BE2C (cell line): ENCODE results near the gene C19orf85.
"Not testable (repeated sequence)": the region's sequence is repeated elsewhere in the genome, so short reads cannot be mapped to it uniquely, and the experiment has no call there.

Experiments used
- DNase-seq: peaks from one replicate; pipeline ENCODE4 v3.0.0-alpha.2; 2020
- H3K27me3 ChIP-seq: fragments of 250-450 bp; sonication (Bioruptor Pico); 2 replicates; pipeline ENCODE4 v1.5.1; 2020; ENCODE audit warnings: mild to moderate bottlenecking
- H3K36me3 ChIP-seq: fragments of 250-450 bp; sonication (Bioruptor Pico); 2 replicates; pipeline ENCODE4 v1.5.1; 2020; ENCODE audit warnings: mild to moderate bottlenecking
- H3K4me1 ChIP-seq: fragments of 250-450 bp; sonication (Bioruptor Pico); 2 replicates; pipeline ENCODE4 v1.5.1; 2020
- H3K4me3 ChIP-seq: 2 replicates; pipeline ENCODE4 v1.5.1; 2011; ENCODE audit warnings: low read depth, low read length
- H3K9me3 ChIP-seq: fragments of 250-450 bp; sonication (Bioruptor Pico); 2 replicates; pipeline ENCODE4 v1.5.1; 2020
- TF ChIP-seq, protein P1 (sequence below): IDR thresholded peaks from 2 replicates; pipeline ENCODE4 v1.5.1; 2012; ENCODE audit warnings: mild to moderate bottlenecking, low read depth, low read length

C19orf85 gene

DNA sequence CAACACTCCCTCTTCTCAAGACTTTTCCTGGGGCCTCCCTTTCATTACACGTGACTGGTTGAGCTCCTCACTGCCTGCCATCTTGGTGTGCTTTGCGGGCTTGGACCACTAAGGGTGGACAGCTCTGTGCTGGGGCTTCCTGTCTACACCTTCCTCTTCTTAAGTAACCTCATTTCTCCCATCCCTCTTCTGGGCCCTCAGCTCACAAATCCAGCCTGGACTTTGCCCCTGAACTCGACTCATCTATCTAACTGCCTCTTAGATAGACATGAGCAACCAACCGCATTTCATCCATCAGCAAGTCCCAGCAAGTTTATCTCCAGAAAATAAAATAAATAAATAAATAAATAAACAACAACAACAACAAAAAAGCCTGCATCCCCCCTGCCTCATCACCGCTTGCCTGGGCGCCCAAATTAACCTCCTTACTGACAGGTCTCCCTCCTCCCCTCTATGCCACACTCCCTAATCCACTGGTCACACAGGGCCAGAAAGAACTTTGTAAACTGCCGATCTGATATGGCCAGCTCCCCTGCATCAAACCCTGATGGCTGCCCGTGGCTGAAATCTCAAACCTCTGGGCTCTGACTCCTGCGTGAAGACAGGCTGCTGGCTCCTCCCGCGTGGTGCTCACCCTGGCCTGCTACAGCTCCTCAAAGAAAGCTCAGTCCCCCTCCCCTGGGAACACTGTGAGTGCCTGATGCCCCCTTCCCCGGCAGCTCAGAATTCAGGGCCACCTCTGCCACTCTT is 10.9 kb downstream of the C19orf85 start:
- TF ChIP-seq, protein P1, sequence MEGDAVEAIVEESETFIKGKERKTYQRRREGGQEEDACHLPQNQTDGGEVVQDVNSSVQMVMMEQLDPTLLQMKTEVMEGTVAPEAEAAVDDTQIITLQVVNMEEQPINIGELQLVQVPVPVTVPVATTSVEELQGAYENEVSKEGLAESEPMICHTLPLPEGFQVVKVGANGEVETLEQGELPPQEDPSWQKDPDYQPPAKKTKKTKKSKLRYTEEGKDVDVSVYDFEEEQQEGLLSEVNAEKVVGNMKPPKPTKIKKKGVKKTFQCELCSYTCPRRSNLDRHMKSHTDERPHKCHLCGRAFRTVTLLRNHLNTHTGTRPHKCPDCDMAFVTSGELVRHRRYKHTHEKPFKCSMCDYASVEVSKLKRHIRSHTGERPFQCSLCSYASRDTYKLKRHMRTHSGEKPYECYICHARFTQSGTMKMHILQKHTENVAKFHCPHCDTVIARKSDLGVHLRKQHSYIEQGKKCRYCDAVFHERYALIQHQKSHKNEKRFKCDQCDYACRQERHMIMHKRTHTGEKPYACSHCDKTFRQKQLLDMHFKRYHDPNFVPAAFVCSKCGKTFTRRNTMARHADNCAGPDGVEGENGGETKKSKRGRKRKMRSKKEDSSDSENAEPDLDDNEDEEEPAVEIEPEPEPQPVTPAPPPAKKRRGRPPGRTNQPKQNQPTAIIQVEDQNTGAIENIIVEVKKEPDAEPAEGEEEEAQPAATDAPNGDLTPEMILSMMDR, result no peak
- no peak for DNase-seq
- H3K27me3 ChIP-seq, result peaks cover 19% of the 10 kb centered on the region
- no peaks in the 10 kb centered on the region for H3K9me3 ChIP-seq
- H3K4me1 ChIP-seq, result no peaks in the 10 kb centered on the region
- H3K36me3 ChIP-seq, result peaks cover 3% of the 10 kb centered on the region; the same call in 1 of the 2 replicates
- H3K4me3 ChIP-seq, result no peak overlapping the region

DNA sequence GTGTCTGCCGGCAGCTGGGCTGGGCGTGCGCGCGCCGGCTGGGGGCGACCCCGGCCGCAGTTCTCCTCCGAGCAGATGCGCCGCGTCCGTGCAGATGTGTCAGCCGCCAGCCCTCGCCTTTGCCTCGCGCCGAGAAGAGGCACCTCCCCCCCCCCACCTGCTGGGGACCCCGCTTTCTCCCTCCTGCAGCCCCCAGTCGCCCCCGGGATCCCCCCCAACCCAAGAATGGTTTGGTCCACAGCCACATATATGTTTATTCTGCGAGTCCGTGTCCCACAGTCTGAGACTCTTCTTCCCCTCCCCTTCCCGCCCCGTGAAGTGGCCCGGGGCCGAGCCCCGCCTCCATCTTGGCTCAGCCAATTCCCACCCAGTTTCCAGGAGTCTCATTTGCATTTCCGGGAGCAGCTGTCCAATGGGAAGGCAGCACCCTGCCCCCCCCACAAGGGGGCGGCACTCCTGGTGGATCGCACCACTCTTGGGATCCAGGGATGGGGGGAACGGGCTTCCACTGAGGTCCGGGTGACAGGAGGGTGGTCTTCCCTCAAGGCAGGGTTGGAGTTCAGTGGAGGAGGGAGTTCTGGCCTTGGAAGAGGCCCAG is 11.7 kb downstream of the C19orf85 start:
- TF ChIP-seq, protein P1, result no peak
- peak overlapping the region; percentile 59 for H3K4me3 ChIP-seq
- H3K27me3 ChIP-seq, result peaks cover 19% of the 10 kb centered on the region
- H3K9me3 ChIP-seq, result no peaks in the 10 kb centered on the region
- H3K36me3 ChIP-seq, result peaks cover 3% of the 10 kb centered on the region; the same call in 1 of the 2 replicates
- peak; percentile 97 for DNase-seq
- no peaks in the 10 kb centered on the region for H3K4me1 ChIP-seq

DNA sequence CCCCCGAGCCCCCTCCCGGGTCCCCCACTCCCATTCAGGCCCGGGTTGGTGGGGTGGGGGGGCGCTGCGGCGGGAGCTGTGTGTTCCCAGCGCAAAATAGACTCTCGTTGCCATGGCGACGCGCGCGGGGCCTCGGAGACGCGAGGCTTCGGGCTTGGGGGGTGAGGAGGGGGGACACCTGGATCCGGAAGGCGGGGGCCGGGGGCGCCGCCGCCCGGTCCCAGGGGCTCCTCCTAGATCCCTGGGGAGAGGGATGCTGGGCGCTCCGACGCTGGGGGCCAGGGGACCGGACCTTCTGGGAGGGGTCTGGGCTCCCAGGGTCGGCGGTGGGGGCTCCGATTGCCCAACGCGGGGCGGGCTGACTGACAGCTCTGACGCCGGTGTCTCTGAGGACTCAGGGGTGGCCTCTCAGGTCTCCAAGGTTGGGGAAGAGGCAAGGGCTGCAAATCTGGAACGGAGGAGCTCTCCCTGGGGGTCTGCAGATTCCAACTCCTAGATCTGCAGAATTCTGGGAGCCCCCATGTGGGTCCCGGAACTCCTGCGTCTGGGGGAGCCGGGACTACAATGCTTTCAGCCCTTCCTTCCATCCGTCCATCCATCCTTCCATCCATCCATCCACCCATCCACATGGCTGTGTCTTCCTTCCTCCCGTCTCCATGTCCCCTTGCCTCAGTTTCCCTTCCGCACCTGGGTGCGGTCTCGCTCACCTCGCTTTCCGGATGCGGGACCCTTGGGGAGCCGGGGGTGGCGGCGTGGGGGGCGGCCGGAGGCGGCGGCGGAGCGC is 12.4 kb downstream of the C19orf85 start:
- DNase-seq, result no peak
- Histone ChIP-seq H3K4me1 (no peaks in the 10 kb centered on the region), H3K27me3 (peaks cover 23% of the 10 kb centered on the region), H3K36me3 (peaks cover 3% of the 10 kb centered on the region; the same call in 1 of the 2 replicates), H3K9me3 (no peaks in the 10 kb centered on the region), H3K4me3 (peak overlapping the region; percentile 59)
- TF ChIP-seq, protein P1, result no peak

DNA sequence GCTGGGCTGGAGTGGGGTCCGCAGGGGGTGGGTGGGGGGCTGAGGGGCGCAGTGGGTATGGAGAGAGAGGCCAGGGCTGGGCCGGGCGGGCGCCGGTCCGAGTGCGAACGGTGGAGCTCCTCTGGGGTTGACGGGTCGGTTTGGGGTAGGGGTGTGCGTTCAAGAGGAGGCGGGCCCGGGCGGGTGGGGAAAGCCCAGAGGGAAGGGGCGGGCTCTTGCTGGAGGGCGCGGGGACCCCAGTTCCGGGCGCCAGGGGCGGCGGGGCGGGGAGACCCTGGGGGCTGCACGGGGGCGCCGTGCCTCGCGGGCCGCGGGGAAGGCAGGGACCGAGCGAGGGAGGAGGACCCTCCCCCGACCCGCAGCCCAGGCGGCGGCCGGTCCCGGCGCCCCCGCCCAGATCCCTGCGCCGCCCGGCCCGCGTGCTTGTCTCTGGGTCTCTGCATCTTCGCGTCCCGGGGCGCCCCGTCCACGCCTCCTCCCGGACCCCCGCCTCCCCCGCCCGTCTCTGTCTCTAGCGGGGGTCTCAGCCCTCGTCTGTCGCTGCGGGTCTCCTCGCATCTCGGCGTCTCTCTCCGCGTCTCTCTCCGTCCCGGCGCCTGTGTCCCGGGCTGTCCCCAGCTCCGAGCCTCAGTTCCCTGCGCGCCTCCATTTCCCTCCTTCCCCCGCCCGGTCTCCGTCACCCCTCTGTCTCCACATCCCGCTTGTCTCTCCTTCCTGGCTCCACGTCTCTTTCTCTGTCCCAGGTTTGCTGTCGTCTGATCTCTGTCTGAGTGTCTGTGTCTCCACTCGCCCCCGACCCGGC is 13.2 kb downstream of the C19orf85 start:
- no peaks in the 10 kb centered on the region for H3K4me1 ChIP-seq

DNA sequence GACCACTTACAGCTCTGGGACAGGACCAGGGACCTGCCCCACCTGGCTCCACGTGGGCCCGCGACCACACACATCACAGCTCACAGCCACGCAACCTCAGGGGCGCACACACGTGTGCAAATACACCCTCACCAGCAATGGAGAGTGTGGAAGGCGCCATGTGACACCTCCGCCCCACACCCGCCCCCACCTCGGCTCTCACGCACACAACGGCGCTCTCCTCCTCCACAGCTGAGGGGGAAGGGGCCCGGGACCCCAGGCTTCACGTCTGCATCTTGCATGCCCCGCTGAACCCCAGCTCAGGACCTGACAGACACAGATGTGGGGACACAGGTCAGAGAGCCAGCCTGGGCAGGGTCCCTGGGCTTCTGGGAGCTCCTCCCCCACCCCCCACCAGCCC is 15.1 kb downstream of the C19orf85 start:
- no peaks in the 10 kb centered on the region for H3K9me3 ChIP-seq
- H3K4me1 ChIP-seq, result no peaks in the 10 kb centered on the region
- H3K27me3 ChIP-seq, result peaks cover 41% of the 10 kb centered on the region
- no peaks in the 10 kb centered on the region for H3K36me3 ChIP-seq
- no peak overlapping the region for H3K4me3 ChIP-seq
- DNase-seq, result no peak
- TF ChIP-seq, protein P1, result no peak

More for the DNA sequence above, 13.2 kb downstream of the C19orf85 start:
- Histone ChIP-seq H3K36me3 (peaks cover 3% of the 10 kb centered on the region; the same call in 1 of the 2 replicates), H3K4me3 (no peak overlapping the region), H3K9me3 (no peaks in the 10 kb centered on the region), H3K27me3 (peaks cover 28% of the 10 kb centered on the region)
- TF ChIP-seq, protein P1, result no peak
- no peak for DNase-seq

DNA sequence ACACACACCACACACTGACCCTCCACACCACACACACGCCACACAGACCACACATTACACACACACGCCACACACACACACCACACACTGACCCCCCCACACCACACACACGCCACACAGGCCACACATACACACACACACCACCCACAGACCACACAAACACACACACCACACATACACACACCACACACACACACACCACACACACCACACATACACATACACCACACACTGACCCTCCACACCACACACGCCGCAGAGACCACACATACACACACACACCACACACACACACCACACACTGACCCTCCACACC is 16.4 kb downstream of the C19orf85 start:
- H3K9me3 ChIP-seq, H3K4me1 ChIP-seq, H3K36me3 ChIP-seq, DNase-seq, H3K4me3 ChIP-seq: not testable (repeated sequence)
- H3K27me3 ChIP-seq, result peaks cover 53% of the 10 kb centered on the region
